GM18526 (cell line): ENCODE results near the gene TTC12.

Experiments
- POLR2A ChIP-seq: IDR thresholded peaks from 3 replicates; pipeline ENCODE4 v1.6.1; 2011; ENCODE audit not compliant: insufficient read length; ENCODE audit errors: extremely low read depth

TTC12 gene

DNA sequence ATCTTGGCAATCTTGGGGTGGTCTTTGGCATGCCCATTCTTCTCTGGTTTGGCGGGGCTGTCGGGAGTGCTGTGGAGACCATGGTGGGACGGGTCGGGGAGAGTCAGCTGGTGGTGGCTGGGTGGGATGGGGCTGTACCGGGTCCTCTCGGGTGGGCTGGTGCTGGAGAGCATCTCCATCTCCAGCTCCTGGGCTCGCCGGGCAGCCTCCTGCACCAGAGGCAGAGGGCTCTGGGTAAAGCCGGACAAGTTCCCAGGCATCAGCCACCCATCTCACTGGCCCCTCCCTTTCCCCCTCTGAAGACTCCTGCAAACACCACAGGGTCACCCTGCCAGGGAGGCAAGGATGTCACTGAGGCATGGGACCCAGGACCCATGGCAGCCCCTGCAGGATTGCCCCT is 98.3 kb downstream of the TTC12 start:
- TF ChIP-seq POLR2A = no peak

DNA sequence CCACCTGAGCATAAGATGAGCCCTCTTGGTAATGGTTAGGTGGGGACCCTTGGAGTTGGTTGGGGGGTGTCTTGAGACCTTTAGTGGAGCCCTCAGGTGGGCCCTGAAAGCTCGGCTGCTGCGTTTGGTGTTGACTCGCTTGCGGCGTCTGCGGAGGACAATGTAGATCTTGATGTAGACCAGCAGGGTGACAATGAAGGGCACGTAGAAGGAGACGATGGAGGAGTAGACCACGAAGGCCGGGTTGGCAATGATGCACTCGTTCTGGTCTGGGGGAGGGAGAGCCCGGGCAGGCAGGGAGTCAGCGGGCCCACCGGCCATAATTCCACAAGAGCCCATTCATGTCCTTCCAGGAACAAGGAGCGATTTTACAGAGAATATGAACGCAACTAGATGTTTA is 101.0 kb downstream of the TTC12 start:
- TF ChIP-seq POLR2A = no peak
